Measurements from ENCODE around the gene ACTN4. TPM values are rescaled to one million over a fixed set of nuclear protein-coding genes. Genes with fewer than 3 reads are reported as not detected.

The ACTN4 gene
- total RNA-seq, 4 donors from 2014 or later = 475 to 520 (median 507) TPM

DNA sequence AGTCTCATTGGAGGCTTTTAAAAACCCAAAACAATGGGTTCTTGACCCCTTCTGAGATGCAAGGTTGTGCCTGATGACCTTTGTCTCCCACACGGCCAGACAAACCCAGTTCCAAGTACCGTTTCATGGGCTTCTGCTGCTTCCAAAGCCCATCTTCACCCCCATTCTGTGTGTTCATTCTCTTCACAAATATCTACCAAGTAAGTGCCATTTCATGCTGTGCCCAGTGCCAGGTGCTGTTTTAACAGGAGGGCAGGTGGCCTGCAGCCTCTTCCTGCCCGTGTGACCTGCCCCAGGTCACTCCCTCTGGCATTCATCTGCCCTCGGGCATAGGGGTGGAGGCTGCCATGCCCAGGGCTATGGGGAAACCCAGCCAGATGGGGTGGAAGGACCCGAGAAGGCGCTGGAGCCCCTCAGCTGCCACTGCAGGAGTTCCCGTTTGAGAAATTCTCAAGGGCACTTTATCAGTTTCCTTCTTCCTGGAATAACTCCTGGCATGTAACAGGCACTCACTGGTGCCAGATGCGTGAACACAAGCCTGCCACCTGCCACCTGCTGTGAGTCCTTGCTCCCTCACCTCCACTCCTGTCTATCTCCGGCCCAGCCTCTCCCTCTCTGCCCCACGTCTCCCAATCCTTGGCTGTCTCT lies 84.3 kb downstream of the ACTN4 start:
- peak in 1 of 2 donors; percentile 47 for DNase-seq (ENCODE audit: low spot score in 2 of 2)
- 38% methylated on average over 10 of the region's 10 CpGs for WGBS
- Histone ChIP-seq H3K4me1 (peaks cover 46% of the 10 kb centered on the region), H3K27ac (peak overlapping the region; percentile 48), H3K4me3 (no peak overlapping the region), H3K27me3 (no peaks in the 10 kb centered on the region), H3K36me3 (peaks cover 39% of the 10 kb centered on the region), H3K9me3 (no peaks in the 10 kb centered on the region)
- TF ChIP-seq, protein P1, sequence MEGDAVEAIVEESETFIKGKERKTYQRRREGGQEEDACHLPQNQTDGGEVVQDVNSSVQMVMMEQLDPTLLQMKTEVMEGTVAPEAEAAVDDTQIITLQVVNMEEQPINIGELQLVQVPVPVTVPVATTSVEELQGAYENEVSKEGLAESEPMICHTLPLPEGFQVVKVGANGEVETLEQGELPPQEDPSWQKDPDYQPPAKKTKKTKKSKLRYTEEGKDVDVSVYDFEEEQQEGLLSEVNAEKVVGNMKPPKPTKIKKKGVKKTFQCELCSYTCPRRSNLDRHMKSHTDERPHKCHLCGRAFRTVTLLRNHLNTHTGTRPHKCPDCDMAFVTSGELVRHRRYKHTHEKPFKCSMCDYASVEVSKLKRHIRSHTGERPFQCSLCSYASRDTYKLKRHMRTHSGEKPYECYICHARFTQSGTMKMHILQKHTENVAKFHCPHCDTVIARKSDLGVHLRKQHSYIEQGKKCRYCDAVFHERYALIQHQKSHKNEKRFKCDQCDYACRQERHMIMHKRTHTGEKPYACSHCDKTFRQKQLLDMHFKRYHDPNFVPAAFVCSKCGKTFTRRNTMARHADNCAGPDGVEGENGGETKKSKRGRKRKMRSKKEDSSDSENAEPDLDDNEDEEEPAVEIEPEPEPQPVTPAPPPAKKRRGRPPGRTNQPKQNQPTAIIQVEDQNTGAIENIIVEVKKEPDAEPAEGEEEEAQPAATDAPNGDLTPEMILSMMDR (IDR thresholded peaks at IDR 0.05) = no peak

DNA sequence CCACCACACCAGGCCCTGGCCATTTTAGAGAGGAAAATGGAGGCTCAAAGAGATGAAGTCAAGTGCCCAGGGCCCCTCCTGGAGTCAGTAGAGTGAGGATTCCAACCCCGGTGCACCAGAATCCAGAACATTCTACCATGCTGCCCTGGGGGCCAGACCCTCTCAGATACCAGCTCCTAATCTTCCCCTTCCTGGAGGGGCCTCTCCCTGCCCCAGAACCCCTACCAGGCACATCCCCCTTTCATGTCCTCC lies 85.7 kb downstream of the ACTN4 start:
- Histone ChIP-seq H3K27me3 (no peaks in the 10 kb centered on the region), H3K36me3 (peaks cover 26% of the 10 kb centered on the region), H3K4me1 (peaks cover 52% of the 10 kb centered on the region), H3K9me3 (no peaks in the 10 kb centered on the region), H3K27ac (peak overlapping the region; percentile 31), H3K4me3 (no peak overlapping the region)
- 91% methylated on average over 1 of the region's 1 CpG for WGBS
- no peak for DNase-seq (ENCODE audit: low spot score in 2 of 2)
- no peak for TF ChIP-seq POLR2A (IDR thresholded peaks at IDR 0.05)
- no peak for TF ChIP-seq EP300 (IDR thresholded peaks at IDR 0.05)
- TF ChIP-seq, protein P1 (IDR thresholded peaks at IDR 0.05) = no peak
- TF ChIP-seq POLR2AphosphoS5 (IDR thresholded peaks at IDR 0.05) = no peak

DNA sequence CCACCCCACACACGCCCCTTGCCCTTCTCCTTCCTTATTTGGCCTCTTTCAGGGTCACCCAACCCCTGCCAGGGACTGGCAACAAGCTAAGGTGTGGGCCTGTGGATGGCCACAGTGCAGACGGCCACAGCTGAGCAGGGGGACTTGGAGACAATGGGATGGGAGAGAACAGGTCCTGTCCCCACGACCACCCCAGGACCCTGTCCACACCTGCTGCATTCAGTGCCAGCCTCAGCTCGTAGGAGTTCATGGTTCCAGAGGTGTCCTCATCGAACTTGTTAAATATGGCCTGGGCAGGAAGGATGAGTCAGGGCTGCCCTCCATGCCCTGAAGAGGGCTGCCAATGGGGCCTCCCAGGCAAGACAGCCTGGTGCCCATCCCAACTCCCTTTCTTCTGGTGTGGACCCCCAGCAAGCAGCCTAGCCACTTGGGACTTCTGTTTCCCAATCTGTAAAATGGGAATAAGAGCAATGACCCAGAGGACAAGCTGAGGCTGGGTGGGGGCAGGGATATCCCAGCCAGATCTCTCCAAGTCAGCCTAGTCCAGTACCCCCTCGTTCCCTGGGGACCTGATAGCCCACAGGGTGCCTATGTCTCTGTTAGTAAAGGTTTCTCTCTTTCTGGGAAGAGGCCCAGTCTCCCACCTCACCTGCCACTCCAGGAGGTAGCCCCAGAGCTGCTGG lies 86.2 kb downstream of the ACTN4 start:
- peaks cover 21% of the 10 kb centered on the region for H3K36me3 ChIP-seq
- H3K4me3 ChIP-seq = no peak overlapping the region
- H3K9me3 ChIP-seq = no peaks in the 10 kb centered on the region
- TF ChIP-seq EP300 (IDR thresholded peaks at IDR 0.05) (no peak), POLR2AphosphoS5 (IDR thresholded peaks at IDR 0.05) (no peak), POLR2A (IDR thresholded peaks at IDR 0.05) (no peak)
- TF ChIP-seq, protein P1 (IDR thresholded peaks at IDR 0.05) = no peak
- H3K4me1 ChIP-seq = peaks cover 52% of the 10 kb centered on the region
- 52% methylated on average over 6 of the region's 6 CpGs for WGBS
- DNase-seq (ENCODE audit: low spot score in 2 of 2) = no peak
- peak overlapping the region; percentile 72 for H3K27ac ChIP-seq
- H3K27me3 ChIP-seq = no peaks in the 10 kb centered on the region

DNA sequence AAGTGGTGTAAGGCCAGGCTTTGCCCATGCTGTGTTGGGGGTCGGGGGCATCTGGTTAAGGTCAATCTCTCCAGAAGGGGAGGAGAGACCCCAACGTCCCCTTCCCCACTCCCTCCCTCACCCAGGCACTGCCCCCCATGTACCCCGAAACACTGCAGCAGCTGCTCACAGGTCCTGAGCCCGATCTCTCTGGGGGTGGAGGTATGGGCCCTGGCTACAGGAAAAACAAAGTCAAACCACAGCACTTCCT lies 86.7 kb downstream of the ACTN4 start:
- Histone ChIP-seq H3K4me1 (peaks cover 52% of the 10 kb centered on the region), H3K4me3 (no peak overlapping the region), H3K27me3 (no peaks in the 10 kb centered on the region), H3K9me3 (no peaks in the 10 kb centered on the region), H3K27ac (peak overlapping the region; percentile 72), H3K36me3 (peaks cover 16% of the 10 kb centered on the region)
- DNase-seq (ENCODE audit: low spot score in 2 of 2) = no peak
- WGBS = 59% methylated on average over 3 of the region's 4 CpGs
- no peak for TF ChIP-seq POLR2A (IDR thresholded peaks at IDR 0.05)
- no peak for TF ChIP-seq POLR2AphosphoS5 (IDR thresholded peaks at IDR 0.05)
- TF ChIP-seq, protein P1 (IDR thresholded peaks at IDR 0.05) = no peak
- TF ChIP-seq EP300 (IDR thresholded peaks at IDR 0.05) = no peak

DNA sequence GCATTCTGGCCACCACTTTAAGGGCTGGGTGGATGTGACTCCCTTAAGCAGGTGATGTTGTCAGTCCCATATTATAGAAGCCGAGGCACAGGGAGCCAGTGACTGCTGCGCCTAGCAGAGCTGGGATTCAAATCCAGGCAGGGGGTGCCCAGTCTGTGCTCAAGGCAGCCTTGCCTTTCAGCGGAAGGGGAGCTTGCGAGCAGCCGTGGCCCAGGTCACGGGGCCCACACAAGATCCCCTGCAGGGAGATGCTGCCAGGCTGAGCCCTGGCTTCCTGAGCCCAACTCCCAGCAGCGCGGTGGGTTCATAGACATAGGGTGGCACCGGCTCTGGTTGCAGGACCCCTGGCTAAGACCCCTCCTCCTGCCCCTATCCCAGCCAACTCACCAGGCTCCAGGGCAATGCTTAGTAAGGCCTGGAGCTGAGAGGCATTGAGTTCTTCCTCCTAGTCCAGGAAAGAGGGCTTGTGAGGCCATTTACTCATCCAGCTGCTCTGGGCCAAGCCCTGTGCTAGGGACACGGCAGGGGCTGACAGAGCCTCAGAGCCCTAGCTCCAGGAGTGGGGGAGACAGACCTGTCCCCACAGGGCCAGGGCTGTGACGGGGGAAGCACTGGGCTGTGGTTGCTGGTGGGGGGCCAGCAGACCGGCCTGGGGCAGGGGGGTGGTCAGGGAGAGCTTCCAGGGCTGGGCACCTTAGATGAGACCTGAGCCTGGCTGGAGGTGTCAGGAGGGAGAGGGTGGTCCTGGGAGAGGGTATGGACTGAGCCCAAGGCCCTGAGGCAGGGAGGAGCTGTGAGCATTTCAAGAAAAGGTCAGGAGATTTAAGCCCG lies 87.2 kb downstream of the ACTN4 start:
- WGBS = 53% methylated on average over 13 of the region's 13 CpGs
- peaks cover 48% of the 10 kb centered on the region for H3K4me1 ChIP-seq
- DNase-seq (ENCODE audit: low spot score in 2 of 2) = no peak

More for the DNA sequence above, 87.2 kb downstream of the ACTN4 start:
- TF ChIP-seq POLR2AphosphoS5 (IDR thresholded peaks at IDR 0.05) (no peak), EP300 (IDR thresholded peaks at IDR 0.05) (no peak), POLR2A (IDR thresholded peaks at IDR 0.05) (no peak)
- TF ChIP-seq, protein P1 (IDR thresholded peaks at IDR 0.05) = no peak
- no peaks in the 10 kb centered on the region for H3K9me3 ChIP-seq
- H3K27ac ChIP-seq = peak overlapping the region; percentile 72
- no peaks in the 10 kb centered on the region for H3K27me3 ChIP-seq
- H3K4me3 ChIP-seq = no peak overlapping the region
- peaks cover 11% of the 10 kb centered on the region for H3K36me3 ChIP-seq
